Suprapubic skin (tissue), 4 donors: ENCODE measurements around the gene CMTM1. TPM values are rescaled to one million over a fixed set of nuclear protein-coding genes. Genes with fewer than 3 reads are reported as not detected.

ENCODE experiments used
- DNase-seq, 2 donors: peaks; one replicate each; pipeline ENCODE4 v3.0.0-alpha.2; 2019; ENCODE audit warnings: low spot score in 2 of 2
- H3K27ac ChIP-seq: fragments of 200-600 bp; sonication (generic); one replicate; pipeline ENCODE4 v1.5.1; 2019
- H3K27me3 ChIP-seq: fragments of 200-600 bp; sonication (generic); one replicate; pipeline ENCODE4 v1.5.1; 2019
- H3K36me3 ChIP-seq: fragments of 200-600 bp; sonication (generic); one replicate; pipeline ENCODE4 v1.5.1; 2019
- H3K4me1 ChIP-seq: fragments of 200-600 bp; sonication (generic); one replicate; pipeline ENCODE4 v1.5.1; 2019
- H3K4me3 ChIP-seq: fragments of 200-600 bp; sonication (generic); one replicate; pipeline ENCODE4 v1.5.1; 2019; ENCODE audit warnings: mild to moderate bottlenecking
- H3K9me3 ChIP-seq: fragments of 200-600 bp; sonication (generic); one replicate; pipeline ENCODE4 v1.5.1; 2019
- CTCF ChIP-seq, 2 donors: fragments of 200-600 bp in 1 of 2; fragments of 450-650 bp in 1 of 2; sonication (generic) in 1 of 2; IDR thresholded peaks; one replicate each; pipeline ENCODE4 v1.5.1; 2016 to 2019; ENCODE audit warnings: antibody characterized with exemption in 2 of 2, mild to moderate bottlenecking in 1 of 2, moderate library complexity in 1 of 2
- EP300 ChIP-seq: sonication (generic); formaldehyde crosslinking; IDR thresholded peaks from one replicate; pipeline ENCODE4 v1.6.1; 2017; ENCODE audit warnings: antibody characterized with exemption
- POLR2A ChIP-seq, 2 donors: fragments of 450-650 bp; IDR thresholded peaks; one replicate each; pipeline ENCODE4 v1.6.1; 2017; ENCODE audit warnings: antibody characterized with exemption in 2 of 2, mild to moderate bottlenecking in 2 of 2, moderate library complexity in 2 of 2
- POLR2AphosphoS5 ChIP-seq, 3 donors: sonication (generic); formaldehyde crosslinking; IDR thresholded peaks; one replicate each; pipeline ENCODE4 v1.6.1; 2017; ENCODE audit warnings: antibody characterized with exemption in 3 of 3
- whole genome bisulfite sequencing: methylation state at CpG from one replicate; pipeline ENCODE4 v1.1.5; 2018; 5-methylcytosine and 5-hydroxymethylcytosine counted together
- total RNA-seq, 4 donors: library from RNA; depleted of rRNA; stranded (reverse); fragments of >200 nt; gene quantifications; one replicate each; pipeline ENCODE4 v1.1.0, GENCODE V29; 2016

The CMTM1 gene
- total RNA-seq, 4 donors from 2014 or later: 0.97 to 1.6 (median 1.5) TPM

GRCh38 chr16:66554021-66554420 lies 12.2 kb upstream of the CMTM1 start:
- no peak for DNase-seq
- H3K36me3 ChIP-seq: peaks cover 3% of the 10 kb centered on the region
- H3K27me3 ChIP-seq: no peaks in the 10 kb centered on the region
- no peak for TF ChIP-seq POLR2A (IDR thresholded peaks at IDR 0.05)
- no peak for TF ChIP-seq CTCF (IDR thresholded peaks at IDR 0.05)
- TF ChIP-seq EP300: no peak
- TF ChIP-seq POLR2AphosphoS5 (IDR thresholded peaks at IDR 0.05): no peak
- 67% methylated on average over 3 of the region's 3 CpGs for WGBS
- peak overlapping the region; percentile 56 for H3K4me3 ChIP-seq
- no peaks in the 10 kb centered on the region for H3K9me3 ChIP-seq
- H3K27ac ChIP-seq: no peak overlapping the region
- peaks cover 46% of the 10 kb centered on the region for H3K4me1 ChIP-seq

- DNase-seq: no peak
- Histone ChIP-seq H3K4me1 (peaks cover 43% of the 10 kb centered on the region), H3K4me3 (peak overlapping the region; percentile 1), H3K36me3 (peaks cover 3% of the 10 kb centered on the region), H3K9me3 (no peaks in the 10 kb centered on the region), H3K27me3 (no peaks in the 10 kb centered on the region), H3K27ac (no peak overlapping the region)
- WGBS: 86% methylated on average over 6 of the region's 6 CpGs
- no peak for TF ChIP-seq CTCF (IDR thresholded peaks at IDR 0.05)
- TF ChIP-seq POLR2AphosphoS5 (IDR thresholded peaks at IDR 0.05): no peak
- no peak for TF ChIP-seq POLR2A (IDR thresholded peaks at IDR 0.05)
- no peak for TF ChIP-seq EP300
These were observed 11.7 kb upstream of the CMTM1 start for GRCh38 chr16:66554495-66554894.

GRCh38 chr16:66560107-66560506 lies 6.1 kb upstream of the CMTM1 start:
- no peaks in the 10 kb centered on the region for H3K9me3 ChIP-seq
- WGBS: 86% methylated on average over 1 of the region's 1 CpG
- no peaks in the 10 kb centered on the region for H3K4me1 ChIP-seq
- TF ChIP-seq EP300 (no peak), POLR2A (IDR thresholded peaks at IDR 0.05) (no peak), CTCF (IDR thresholded peaks at IDR 0.05) (no peak), POLR2AphosphoS5 (IDR thresholded peaks at IDR 0.05) (no peak)
- no peak for DNase-seq
- H3K27ac ChIP-seq: no peak overlapping the region
- H3K36me3 ChIP-seq: peaks cover 10% of the 10 kb centered on the region
- no peaks in the 10 kb centered on the region for H3K27me3 ChIP-seq
- no peak overlapping the region for H3K4me3 ChIP-seq

- no peaks in the 10 kb centered on the region for H3K4me1 ChIP-seq
- H3K27ac ChIP-seq: no peak overlapping the region
- no peaks in the 10 kb centered on the region for H3K27me3 ChIP-seq
- peaks cover 24% of the 10 kb centered on the region for H3K36me3 ChIP-seq
- no peak overlapping the region for H3K4me3 ChIP-seq
- TF ChIP-seq CTCF (IDR thresholded peaks at IDR 0.05): no peak
- TF ChIP-seq EP300: no peak
- TF ChIP-seq POLR2AphosphoS5 (IDR thresholded peaks at IDR 0.05): no peak
- TF ChIP-seq POLR2A (IDR thresholded peaks at IDR 0.05): no peak
- WGBS: 93% methylated on average over 3 of the region's 3 CpGs
- no peak for DNase-seq
- no peaks in the 10 kb centered on the region for H3K9me3 ChIP-seq
These were observed 4.7 kb upstream of the CMTM1 start for GRCh38 chr16:66561381-66562080.

- H3K27me3 ChIP-seq: no peaks in the 10 kb centered on the region
- no peaks in the 10 kb centered on the region for H3K9me3 ChIP-seq
- DNase-seq: no peak
- H3K36me3 ChIP-seq: peaks cover 26% of the 10 kb centered on the region
- TF ChIP-seq CTCF (IDR thresholded peaks at IDR 0.05) (no peak), POLR2A (IDR thresholded peaks at IDR 0.05) (no peak), EP300 (no peak), POLR2AphosphoS5 (IDR thresholded peaks at IDR 0.05) (no peak)
- no peaks in the 10 kb centered on the region for H3K4me1 ChIP-seq
- 85% methylated on average over 1 of the region's 1 CpG for WGBS
- no peak overlapping the region for H3K4me3 ChIP-seq
- no peak overlapping the region for H3K27ac ChIP-seq
These were observed 3.8 kb upstream of the CMTM1 start for GRCh38 chr16:66562409-66562808.
